ES-I3 (cell line): Measurements from ENCODE around the gene ALDH1B1.

Experiments
- H3K36me3 ChIP-seq: 2 replicates; pipeline ENCODE4 v1.6.1; 2013; ENCODE audit warnings: mild to moderate bottlenecking, low read length, control low read depth, moderate library complexity; ENCODE audit not compliant: insufficient read depth
- H3K4me1 ChIP-seq: 2 replicates; pipeline ENCODE4 v1.6.1; 2013; ENCODE audit warnings: mild to moderate bottlenecking, control low read depth, low read length; ENCODE audit not compliant: insufficient read depth
- H3K9ac ChIP-seq: 2 replicates; pipeline ENCODE4 v1.6.1; 2013; ENCODE audit warnings: low read depth, mild to moderate bottlenecking, low read length, moderate library complexity
- H3K9me3 ChIP-seq: 2 replicates; pipeline ENCODE4 v1.6.1; 2013; ENCODE audit warnings: mild to moderate bottlenecking, low read length, moderate library complexity; ENCODE audit not compliant: control insufficient read depth, insufficient read depth

ALDH1B1 gene

DNA sequence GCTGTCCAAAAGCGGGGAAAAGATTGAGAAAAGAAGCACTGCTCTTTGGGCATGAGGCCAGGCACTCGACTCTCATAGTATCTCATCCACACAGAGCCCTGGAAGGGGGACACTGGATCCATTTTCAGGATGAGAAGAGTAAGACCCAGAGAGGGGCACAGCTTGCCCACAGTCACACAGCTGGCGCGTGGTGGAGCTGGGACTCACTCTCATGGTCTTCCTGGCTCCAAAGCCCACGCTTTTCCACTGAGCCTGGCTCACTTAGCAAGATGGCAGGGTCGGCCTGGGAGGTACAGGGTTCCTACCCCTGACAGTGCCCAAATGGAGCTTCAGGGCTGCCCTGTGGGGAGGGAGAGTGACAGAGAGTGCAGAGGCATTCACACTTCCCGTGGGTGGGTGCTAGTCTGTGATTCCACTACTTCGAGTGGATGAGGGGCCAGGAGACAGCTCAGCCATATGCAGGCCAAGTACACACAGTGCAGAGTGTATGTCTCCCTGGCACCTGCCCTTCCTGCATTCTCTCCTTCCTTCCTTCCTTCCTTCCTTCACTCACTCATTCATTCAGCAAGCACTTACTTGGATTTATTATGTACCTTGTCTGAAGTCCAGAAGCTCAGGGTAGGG, 50.1 kb downstream of the ALDH1B1 start:
- no peaks in the 10 kb centered on the region for H3K9me3 ChIP-seq
- no peak overlapping the region for H3K9ac ChIP-seq
- H3K4me1 ChIP-seq = no peaks in the 10 kb centered on the region
- H3K36me3 ChIP-seq = no peaks in the 10 kb centered on the region

GRCh38 chr9:38443181-38443580, 50.7 kb downstream of the ALDH1B1 start:
- H3K36me3 ChIP-seq = no peaks in the 10 kb centered on the region
- no peaks in the 10 kb centered on the region for H3K9me3 ChIP-seq
- H3K4me1 ChIP-seq = no peaks in the 10 kb centered on the region
- no peak overlapping the region for H3K9ac ChIP-seq

- Histone ChIP-seq H3K36me3 (no peaks in the 10 kb centered on the region), H3K9ac (no peak overlapping the region), H3K4me1 (no peaks in the 10 kb centered on the region), H3K9me3 (no peaks in the 10 kb centered on the region)
Observed at GRCh38 chr9:38443597-38443996, 51.1 kb downstream of the ALDH1B1 start.

GRCh38 chr9:38445154-38446043, 52.9 kb downstream of the ALDH1B1 start:
- Histone ChIP-seq H3K9ac (no peak overlapping the region), H3K4me1 (no peaks in the 10 kb centered on the region), H3K9me3 (no peaks in the 10 kb centered on the region), H3K36me3 (no peaks in the 10 kb centered on the region)

GRCh38 chr9:38447703-38448102, 55.2 kb downstream of the ALDH1B1 start:
- Histone ChIP-seq H3K4me1 (no peaks in the 10 kb centered on the region), H3K9ac (no peak overlapping the region), H3K9me3 (peaks cover 4% of the 10 kb centered on the region), H3K36me3 (no peaks in the 10 kb centered on the region)
